ENCODE data around the gene ZDHHC21. TPM values are rescaled to one million over a fixed set of nuclear protein-coding genes. Genes with fewer than 3 reads are reported as not detected.

The ZDHHC21 gene
- total RNA-seq, 4 donors from 2014 or later, result 12.0 to 18.4 (median 16.1) TPM

- no peak overlapping the region for H3K4me3 ChIP-seq
- H3K4me1 ChIP-seq, result no peaks in the 10 kb centered on the region
- H3K9me3 ChIP-seq, result no peaks in the 10 kb centered on the region
- no peak overlapping the region for H3K27ac ChIP-seq
- no peak for TF ChIP-seq CTCF (IDR thresholded peaks at IDR 0.05)
- TF ChIP-seq POLR2A (IDR thresholded peaks at IDR 0.05), result no peak
- no peak for TF ChIP-seq EP300 (IDR thresholded peaks at IDR 0.05)
- peaks cover 0 to 15% (median 0%) of the 10 kb centered on the region in 3 donors for H3K36me3 ChIP-seq
- 94 to 95% methylated on average over 3 of the region's 3 CpGs for WGBS, 2 donors
- no peak for DNase-seq (ENCODE audit: low spot score in 2 of 2)
- no peaks in the 10 kb centered on the region for H3K27me3 ChIP-seq
These were observed 31.2 kb downstream of the ZDHHC21 start for GRCh38 chr9:14662060-14662453.

GRCh38 chr9:14661421-14662059 lies 31.7 kb downstream of the ZDHHC21 start:
- Histone ChIP-seq H3K27me3 (no peaks in the 10 kb centered on the region), H3K4me1 (no peaks in the 10 kb centered on the region), H3K27ac (no peak overlapping the region), H3K4me3 (no peak overlapping the region), H3K9me3 (no peaks in the 10 kb centered on the region), H3K36me3 (peaks cover 0 to 20% (median 0%) of the 10 kb centered on the region in 3 donors)
- WGBS, 2 donors, result 52 to 54% methylated on average over 3 of the region's 3 CpGs
- TF ChIP-seq EP300 (IDR thresholded peaks at IDR 0.05) (no peak), CTCF (IDR thresholded peaks at IDR 0.05) (peak in 3 of 5 experiments; percentile 32 to 54 (median 35))
- no peak for DNase-seq (ENCODE audit: low spot score in 2 of 2)

- Histone ChIP-seq H3K36me3 (peaks cover 0 to 28% (median 0%) of the 10 kb centered on the region in 3 donors), H3K4me3 (no peak overlapping the region), H3K27me3 (no peaks in the 10 kb centered on the region), H3K4me1 (no peaks in the 10 kb centered on the region), H3K9me3 (peaks cover 0 to 5% (median 0%) of the 10 kb centered on the region in 4 donors), H3K27ac (no peak overlapping the region)
- WGBS, 2 donors, result 91 to 92% methylated on average over 5 of the region's 5 CpGs
- TF ChIP-seq CTCF (IDR thresholded peaks at IDR 0.05) (no peak), POLR2A (IDR thresholded peaks at IDR 0.05) (no peak), EP300 (IDR thresholded peaks at IDR 0.05) (no peak)
- DNase-seq (ENCODE audit: low spot score in 2 of 2), result no peak
These were observed 32.5 kb downstream of the ZDHHC21 start for GRCh38 chr9:14660721-14661120.

GRCh38 chr9:14654932-14655331 lies 38.3 kb downstream of the ZDHHC21 start:
- TF ChIP-seq POLR2A (IDR thresholded peaks at IDR 0.05) (no peak), CTCF (IDR thresholded peaks at IDR 0.05) (no peak), EP300 (IDR thresholded peaks at IDR 0.05) (no peak)
- Histone ChIP-seq H3K36me3 (peaks cover 0 to 50% (median 0%) of the 10 kb centered on the region in 3 donors), H3K27me3 (no peaks in the 10 kb centered on the region), H3K27ac (no peak overlapping the region), H3K9me3 (peaks cover 0 to 28% (median 8%) of the 10 kb centered on the region in 4 donors), H3K4me3 (no peak overlapping the region), H3K4me1 (no peaks in the 10 kb centered on the region)
- WGBS, 2 donors, result 89 to 92% methylated on average over 1 of the region's 1 CpG
- DNase-seq (ENCODE audit: low spot score in 2 of 2), result no peak

GRCh38 chr9:14653511-14653910 lies 39.7 kb downstream of the ZDHHC21 start:
- Histone ChIP-seq H3K9me3 (peaks cover 0 to 28% (median 8%) of the 10 kb centered on the region in 4 donors), H3K4me3 (no peak overlapping the region), H3K27me3 (no peaks in the 10 kb centered on the region), H3K27ac (no peak overlapping the region), H3K4me1 (no peaks in the 10 kb centered on the region), H3K36me3 (peaks cover 0 to 43% (median 0%) of the 10 kb centered on the region in 3 donors)
- TF ChIP-seq POLR2A (IDR thresholded peaks at IDR 0.05) (no peak), EP300 (IDR thresholded peaks at IDR 0.05) (no peak), CTCF (IDR thresholded peaks at IDR 0.05) (no peak)
- DNase-seq (ENCODE audit: low spot score in 2 of 2), result no peak
- WGBS, 2 donors, result 93 to 100% methylated on average over 1 of the region's 1 CpG
